A673 (cell line): ENCODE measurements around the gene ZNF488. TPM values are rescaled to one million over a fixed set of nuclear protein-coding genes. Genes with fewer than 3 reads are reported as not detected.

Source experiments
- BruUV-seq: library from RNA; stranded (reverse); fragments of 400-500 nt; replicated peaks from 2 replicates; lab custom pipeline; 2021; lab: Mats Ljungman, UMichigan
- CTCF ChIA-PET: fragments of 300-600 bp; sonication (Branson Sonifier 250); formaldehyde crosslinking; loops from one replicate; lab custom pipeline; 2022; ENCODE audit warnings: antibody characterized with exemption; lab: Charles Lee
- POLR2A ChIA-PET: fragments of 300-600 bp; sonication (Branson Sonifier 250); formaldehyde crosslinking; loops from one replicate; lab custom pipeline; 2022; ENCODE audit warnings: antibody characterized with exemption; ENCODE audit not compliant: low non-redundant PET; lab: Charles Lee
- DNase-seq: peaks from one replicate; pipeline ENCODE4 v3.0.0-alpha.2; 2015; ENCODE audit warnings: low spot score
- H3K27ac ChIP-seq: fragments of 200-600 bp; sonication (generic); 2 replicates; pipeline ENCODE4 v1.5.1; 2016; ENCODE audit warnings: mixed run types, low read depth, mild to moderate bottlenecking, mixed read lengths, antibody characterized with exemption, low read length; ENCODE audit not compliant: poor library complexity, severe bottlenecking
- H3K27me3 ChIP-seq: fragments of 200-600 bp; sonication (generic); replicated peaks from 2 replicates; pipeline ENCODE4 v1.6.1; 2017; ENCODE audit warnings: mixed run types, low read depth, mild to moderate bottlenecking, mixed read lengths, antibody characterized with exemption, low read length; ENCODE audit not compliant: insufficient read depth, poor library complexity
- H3K36me3 ChIP-seq: fragments of 200-600 bp; sonication (generic); 2 replicates; pipeline ENCODE4 v1.6.1; 2016; ENCODE audit warnings: mixed run types, mild to moderate bottlenecking, mixed read lengths, antibody characterized with exemption, low read length; ENCODE audit not compliant: insufficient read depth, poor library complexity, severe bottlenecking
- H3K4me1 ChIP-seq: fragments of 200-600 bp; sonication (generic); 2 replicates; pipeline ENCODE4 v1.6.1; 2017; ENCODE audit warnings: mixed run types, mild to moderate bottlenecking, mixed read lengths, antibody characterized with exemption, low read length; ENCODE audit not compliant: insufficient read depth, poor library complexity, severe bottlenecking
- H3K4me3 ChIP-seq: fragments of 200-600 bp; sonication (generic); 2 replicates; pipeline ENCODE4 v1.5.1; 2016; ENCODE audit warnings: low read depth, mixed run types, mild to moderate bottlenecking, mixed read lengths, low read length; ENCODE audit not compliant: poor library complexity, severe bottlenecking
- H3K9me3 ChIP-seq: fragments of 200-600 bp; sonication (generic); 2 replicates; pipeline ENCODE4 v1.6.1; 2016; ENCODE audit warnings: mixed run types, low read depth, mild to moderate bottlenecking, mixed read lengths, antibody characterized with exemption, low read length; ENCODE audit not compliant: poor library complexity, severe bottlenecking
- CTCF ChIP-seq: fragments of 300-800, 200-600 bp; sonication (generic); conservative IDR thresholded peaks from 2 replicates; pipeline ENCODE4 v1.5.1; 2017; ENCODE audit warnings: low read depth, mild to moderate bottlenecking, antibody characterized with exemption, low read length, moderate library complexity, mixed read lengths
- EZH2 ChIP-seq: fragments of 200-600 bp; sonication (generic); IDR thresholded peaks from 2 replicates; pipeline ENCODE4 v1.6.1; 2017; ENCODE audit warnings: borderline replicate concordance, low read depth, mild to moderate bottlenecking, mixed read lengths, antibody characterized with exemption, low read length; ENCODE audit not compliant: poor library complexity, severe bottlenecking
- intact Hi-C: fragments of 100-400 bp; cut with micrococcal nuclease; formaldehyde crosslinking; loops from one replicate; pipeline ENCODE4 v1.10.0; 2022; ENCODE audit not compliant: unreplicated experiment
- total RNA-seq: library from RNA; stranded (reverse); gene quantifications from 2 replicates; pipeline ENCODE4 v1.2.3, GENCODE V29; 2021

ZNF488 gene
- total RNA-seq, 1 experiment from 2014 or later = 0.09 TPM

- no peak for DNase-seq
- Histone ChIP-seq H3K4me1 (no peaks in the 10 kb centered on the region), H3K27me3 (no peaks in the 10 kb centered on the region), H3K27ac (no peak overlapping the region), H3K36me3 (no peaks in the 10 kb centered on the region), H3K9me3 (no peaks in the 10 kb centered on the region), H3K4me3 (no peak overlapping the region)
- ChIA-PET CTCF (no interaction called here), POLR2A (no interaction called here)
- intact Hi-C loops = no loop called here
- no peak for TF ChIP-seq EZH2
- TF ChIP-seq CTCF = no peak
- no TSS peak for BruUV-seq
Measured at GRCh38 chr10:47409171-47409865, 25.2 kb upstream of the ZNF488 start.

GRCh38 chr10:47408606-47409005 is 24.5 kb upstream of the ZNF488 start:
- BruUV-seq = no TSS peak
- POLR2A ChIA-PET = no interaction called here
- no peak for DNase-seq
- Histone ChIP-seq H3K9me3 (no peaks in the 10 kb centered on the region), H3K4me3 (no peak overlapping the region), H3K36me3 (no peaks in the 10 kb centered on the region), H3K27me3 (no peaks in the 10 kb centered on the region), H3K4me1 (no peaks in the 10 kb centered on the region), H3K27ac (no peak overlapping the region)
- CTCF ChIA-PET = no interaction called here
- intact Hi-C loops = no loop called here
- TF ChIP-seq CTCF (no peak), EZH2 (no peak)

- H3K27ac ChIP-seq = no peak overlapping the region
- CTCF ChIA-PET = no interaction called here
Measured at GRCh38 chr10:47406870-47407691, 23.0 kb upstream of the ZNF488 start.

More at GRCh38 chr10:47406870-47407691, 23.0 kb upstream of the ZNF488 start:
- no peak overlapping the region for H3K4me3 ChIP-seq
- H3K4me1 ChIP-seq = no peaks in the 10 kb centered on the region
- H3K27me3 ChIP-seq = no peaks in the 10 kb centered on the region
- POLR2A ChIA-PET = no interaction called here
- no peaks in the 10 kb centered on the region for H3K9me3 ChIP-seq
- intact Hi-C loops = no loop called here
- DNase-seq = no peak
- BruUV-seq = no TSS peak
- TF ChIP-seq EZH2 (no peak), CTCF (no peak)
- H3K36me3 ChIP-seq = no peaks in the 10 kb centered on the region
